HepG2 (cell line): Measurements from ENCODE around the gene METTL25. TPM values are rescaled to one million over a fixed set of nuclear protein-coding genes. Genes with fewer than 3 reads are reported as not detected.
A peak's percentile ranks its signal among the peaks of the same experiment; 100 is the strongest.

Source experiments
- BRCA1 ChIP-seq: sonication (generic); formaldehyde crosslinking; IDR thresholded peaks from 2 replicates; pipeline ENCODE4 v1.4.0; 2020; ENCODE audit warnings: missing genetic modification reagents
- GATAD1 ChIP-seq: IDR thresholded peaks from 2 replicates; pipeline ENCODE4 v1.6.1; 2016; ENCODE audit warnings: missing genetic modification reagents, missing compliant biosample characterization
- GLI4 ChIP-seq: sonication (generic); formaldehyde crosslinking; IDR thresholded peaks from 2 replicates; pipeline ENCODE4 v1.5.1; 2020; ENCODE audit warnings: missing genetic modification reagents, mild to moderate bottlenecking, moderate library complexity, borderline replicate concordance
- ISX ChIP-seq: sonication (generic); formaldehyde crosslinking; conservative IDR thresholded peaks from 2 replicates; pipeline ENCODE4 v1.5.0; 2020; ENCODE audit warnings: missing genetic modification reagents
- KDM5A ChIP-seq: fragments of 200-600 bp; sonication (generic); IDR thresholded peaks from 2 replicates; pipeline ENCODE4 v1.7.0; 2018; ENCODE audit warnings: antibody characterized with exemption, mild to moderate bottlenecking, low read length, borderline replicate concordance
- MEF2D ChIP-seq: sonication (generic); formaldehyde crosslinking; IDR thresholded peaks from 2 replicates; pipeline ENCODE4 v1.5.1; 2020; ENCODE audit warnings: mild to moderate bottlenecking, missing genetic modification reagents
- MXD1 ChIP-seq: sonication (generic); formaldehyde crosslinking; IDR thresholded peaks from 2 replicates; pipeline ENCODE4 v1.4.0; 2020; ENCODE audit warnings: mild to moderate bottlenecking, missing genetic modification reagents
- NR2F1 ChIP-seq, 2 experiments: fragments of 450-650 bp in 1 of 2; formaldehyde crosslinking in 1 of 2; IDR thresholded peaks; 2 replicates each; pipeline versions ENCODE4 v1.5.0 to v1.6.1; 2016 to 2020; ENCODE audit warnings: mild to moderate bottlenecking in 1 of 2, missing compliant biosample characterization in 1 of 2, missing genetic modification reagents in 1 of 2, moderate library complexity in 1 of 2
- PATZ1 ChIP-seq: sonication (generic); formaldehyde crosslinking; IDR thresholded peaks from 2 replicates; pipeline ENCODE4 v1.4.0; 2020; ENCODE audit warnings: missing genetic modification reagents
- RFX5 ChIP-seq: IDR thresholded peaks from 2 replicates; pipeline ENCODE4 v1.6.1; 2011; ENCODE audit warnings: low read depth, low read length, improper control_type of control experiment
- SKI ChIP-seq: fragments of 450-650 bp; IDR thresholded peaks from one replicate; pipeline ENCODE4 v1.6.1; 2018; ENCODE audit warnings: mild to moderate bottlenecking; ENCODE audit not compliant: partially characterized antibody
- ZEB1 ChIP-seq: IDR thresholded peaks from 2 replicates; pipeline ENCODE4 v1.6.1; 2012; ENCODE audit warnings: mild to moderate bottlenecking, low read depth, inconsistent platforms; ENCODE audit not compliant: insufficient replicate concordance
- ZNF282 ChIP-seq: fragments of 450-650 bp; IDR thresholded peaks from 2 replicates; pipeline ENCODE4 v1.6.1; 2018; ENCODE audit not compliant: partially characterized antibody
- ZNF484 ChIP-seq: sonication (generic); formaldehyde crosslinking; IDR thresholded peaks from 2 replicates; pipeline ENCODE4 v1.5.1; 2020; ENCODE audit warnings: mild to moderate bottlenecking, low read depth, missing genetic modification reagents, borderline replicate concordance
- ZNF563 ChIP-seq: sonication (generic); formaldehyde crosslinking; IDR thresholded peaks from 2 replicates; pipeline ENCODE4 v1.8.0; 2022; ENCODE audit warnings: mild to moderate bottlenecking, moderate library complexity, missing genetic modification reagents
- ZNF672 ChIP-seq: sonication (generic); formaldehyde crosslinking; IDR thresholded peaks from 2 replicates; pipeline ENCODE4 v1.8.1; 2022; ENCODE audit warnings: missing genetic modification reagents
- ZSCAN9 ChIP-seq: IDR thresholded peaks from 2 replicates; pipeline ENCODE4 v1.6.1; 2016; ENCODE audit warnings: borderline replicate concordance
- polyA plus RNA-seq, 8 experiments: library from polyadenylated mRNA; depleted of rRNA in 3 of 8; stranded (reverse) in 7 of 8; unstranded in 1 of 8; fragments of >200 nt; fragmentation: Illumina TruSeq in 4 of 8; extraction: Trizol in 4 of 8; gene quantifications; 2 replicates each; pipeline versions ENCODE4 v1.2.1 to v1.2.3, GENCODE V29; 2011 to 2016; ENCODE audit warnings: low read depth in 4 of 8, missing spikeins in 1 of 8, mixed read lengths in 1 of 8; ENCODE audit not compliant: insufficient read depth in 1 of 8
- total RNA-seq, 5 experiments: library from RNA; depleted of rRNA; stranded (reverse); fragments of >200 nt; fragmentation: Illumina TruSeq; extraction: Trizol; gene quantifications; 2 replicates each; pipeline ENCODE4 v1.2.3, GENCODE V29; 2016; ENCODE audit warnings: low read depth in 1 of 5
- TF ChIP-seq, protein P1 (sequence below): sonication (generic); formaldehyde crosslinking; IDR thresholded peaks from 2 replicates; pipeline ENCODE4 v1.4.0; 2020; ENCODE audit warnings: missing genetic modification reagents
- TF ChIP-seq, protein P2 (sequence below): sonication (generic); formaldehyde crosslinking; IDR thresholded peaks from 2 replicates; pipeline ENCODE4 v1.4.0; 2020; ENCODE audit warnings: mild to moderate bottlenecking, low read depth, missing genetic modification reagents

Gene METTL25
- total and polyA plus RNA-seq, 2 of the 13 experiments (the other 11 are each of a cell fraction or from before 2014, with no cell fraction given) = 2.2 to 7.8 TPM

GRCh38 chr12:82358200-82359114, at the start of gene METTL25, which contains the start of gene CCDC59 (continued):
- TF ChIP-seq, protein P1, sequence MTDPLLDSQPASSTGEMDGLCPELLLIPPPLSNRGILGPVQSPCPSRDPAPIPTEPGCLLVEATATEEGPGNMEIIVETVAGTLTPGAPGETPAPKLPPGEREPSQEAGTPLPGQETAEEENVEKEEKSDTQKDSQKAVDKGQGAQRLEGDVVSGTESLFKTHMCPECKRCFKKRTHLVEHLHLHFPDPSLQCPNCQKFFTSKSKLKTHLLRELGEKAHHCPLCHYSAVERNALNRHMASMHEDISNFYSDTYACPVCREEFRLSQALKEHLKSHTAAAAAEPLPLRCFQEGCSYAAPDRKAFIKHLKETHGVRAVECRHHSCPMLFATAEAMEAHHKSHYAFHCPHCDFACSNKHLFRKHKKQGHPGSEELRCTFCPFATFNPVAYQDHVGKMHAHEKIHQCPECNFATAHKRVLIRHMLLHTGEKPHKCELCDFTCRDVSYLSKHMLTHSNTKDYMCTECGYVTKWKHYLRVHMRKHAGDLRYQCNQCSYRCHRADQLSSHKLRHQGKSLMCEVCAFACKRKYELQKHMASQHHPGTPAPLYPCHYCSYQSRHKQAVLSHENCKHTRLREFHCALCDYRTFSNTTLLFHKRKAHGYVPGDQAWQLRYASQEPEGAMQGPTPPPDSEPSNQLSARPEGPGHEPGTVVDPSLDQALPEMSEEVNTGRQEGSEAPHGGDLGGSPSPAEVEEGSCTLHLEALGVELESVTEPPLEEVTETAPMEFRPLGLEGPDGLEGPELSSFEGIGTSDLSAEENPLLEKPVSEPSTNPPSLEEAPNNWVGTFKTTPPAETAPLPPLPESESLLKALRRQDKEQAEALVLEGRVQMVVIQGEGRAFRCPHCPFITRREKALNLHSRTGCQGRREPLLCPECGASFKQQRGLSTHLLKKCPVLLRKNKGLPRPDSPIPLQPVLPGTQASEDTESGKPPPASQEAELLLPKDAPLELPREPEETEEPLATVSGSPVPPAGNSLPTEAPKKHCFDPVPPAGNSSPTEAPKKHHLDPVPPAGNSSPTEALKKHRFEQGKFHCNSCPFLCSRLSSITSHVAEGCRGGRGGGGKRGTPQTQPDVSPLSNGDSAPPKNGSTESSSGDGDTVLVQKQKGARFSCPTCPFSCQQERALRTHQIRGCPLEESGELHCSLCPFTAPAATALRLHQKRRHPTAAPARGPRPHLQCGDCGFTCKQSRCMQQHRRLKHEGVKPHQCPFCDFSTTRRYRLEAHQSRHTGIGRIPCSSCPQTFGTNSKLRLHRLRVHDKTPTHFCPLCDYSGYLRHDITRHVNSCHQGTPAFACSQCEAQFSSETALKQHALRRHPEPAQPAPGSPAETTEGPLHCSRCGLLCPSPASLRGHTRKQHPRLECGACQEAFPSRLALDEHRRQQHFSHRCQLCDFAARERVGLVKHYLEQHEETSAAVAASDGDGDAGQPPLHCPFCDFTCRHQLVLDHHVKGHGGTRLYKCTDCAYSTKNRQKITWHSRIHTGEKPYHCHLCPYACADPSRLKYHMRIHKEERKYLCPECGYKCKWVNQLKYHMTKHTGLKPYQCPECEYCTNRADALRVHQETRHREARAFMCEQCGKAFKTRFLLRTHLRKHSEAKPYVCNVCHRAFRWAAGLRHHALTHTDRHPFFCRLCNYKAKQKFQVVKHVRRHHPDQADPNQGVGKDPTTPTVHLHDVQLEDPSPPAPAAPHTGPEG (CRISPR knock-in tag) = peak; percentile 82
- TF ChIP-seq ZSCAN9 (CRISPR knock-in tag) (peak; percentile 89), ZNF484 (no peak), KDM5A (peak; percentile 100), BRCA1 (peak; percentile 95; the same call in 1 of the 2 replicates), GLI4 (CRISPR knock-in tag) (no peak), MXD1 (peak; percentile 83; the same call in 1 of the 2 replicates), PATZ1 (CRISPR knock-in tag) (no peak), ZNF282 (no peak), MEF2D (CRISPR knock-in tag) (peak; percentile 100), RFX5 (no peak), NR2F1 (CRISPR knock-in tag; IDR thresholded peaks at IDR 0.05) (peak; percentile 86 to 91), GATAD1 (CRISPR knock-in tag) (peak; percentile 100), ZEB1 (no peak), ZNF672 (CRISPR knock-in tag) (no peak), ISX (CRISPR knock-in tag) (0 out of 2 replicates have a peak, but pooled peaks have one; percentile 57), ZNF563 (CRISPR knock-in tag) (no peak; the same call in 1 of the 2 replicates), SKI (peak; percentile 75)
- TF ChIP-seq, protein P2, sequence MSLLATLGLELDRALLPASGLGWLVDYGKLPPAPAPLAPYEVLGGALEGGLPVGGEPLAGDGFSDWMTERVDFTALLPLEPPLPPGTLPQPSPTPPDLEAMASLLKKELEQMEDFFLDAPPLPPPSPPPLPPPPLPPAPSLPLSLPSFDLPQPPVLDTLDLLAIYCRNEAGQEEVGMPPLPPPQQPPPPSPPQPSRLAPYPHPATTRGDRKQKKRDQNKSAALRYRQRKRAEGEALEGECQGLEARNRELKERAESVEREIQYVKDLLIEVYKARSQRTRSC = peak; percentile 79; the same call in 1 of the 2 replicates
